HG03095 (cell line): ENCODE measurements around the gene BMP2K.

Source experiments
- ATAC-seq: cut with Tn5 transposase; IDR thresholded peaks from one replicate; pipeline ENCODE4 v1.9.1; 2021; ENCODE audit warnings: moderate library complexity; ENCODE audit not compliant: unreplicated experiment

Gene BMP2K

GRCh38 chr4:78776079-78776728, at the start of gene BMP2K:
BMP2K (plus strand) TSS chr4:78776350; CDS start chr4:78776544, 194 bp downstream.
- ATAC-seq = peak; percentile 77

- ATAC-seq = no peak
These were observed 49.6 kb upstream of the BMP2K start for GRCh38 chr4:78726546-78726945.

- ATAC-seq = no peak
These were observed 43.6 kb upstream of the BMP2K start for GRCh38 chr4:78732332-78733104.

- ATAC-seq = no peak
These were observed 41.5 kb upstream of the BMP2K start for GRCh38 chr4:78734441-78735162.

GRCh38 chr4:78735697-78736096, 40.5 kb upstream of the BMP2K start:
- ATAC-seq = peak; percentile 42

- peak; percentile 53 for ATAC-seq
These were observed 39.1 kb upstream of the BMP2K start for GRCh38 chr4:78737035-78737434.

GRCh38 chr4:78737973-78738372, 38.2 kb upstream of the BMP2K start:
- no peak for ATAC-seq

- no peak for ATAC-seq
These were observed 33.9 kb upstream of the BMP2K start for GRCh38 chr4:78742300-78742699.

- no peak for ATAC-seq
These were observed 28.7 kb upstream of the BMP2K start for GRCh38 chr4:78747475-78747922.

GRCh38 chr4:78748381-78748780, 27.8 kb upstream of the BMP2K start:
- ATAC-seq = no peak

- no peak for ATAC-seq
These were observed 26.7 kb upstream of the BMP2K start for GRCh38 chr4:78749258-78749971.

- ATAC-seq = peak; percentile 85
These were observed 26.0 kb upstream of the BMP2K start for GRCh38 chr4:78749972-78750727.

GRCh38 chr4:78753091-78753490, 23.1 kb upstream of the BMP2K start:
- ATAC-seq = no peak

- ATAC-seq = no peak
These were observed 21.3 kb upstream of the BMP2K start for GRCh38 chr4:78754872-78755271.

- no peak for ATAC-seq
These were observed 20.0 kb upstream of the BMP2K start for GRCh38 chr4:78756137-78756536.

- ATAC-seq = no peak
These were observed 19.4 kb upstream of the BMP2K start for GRCh38 chr4:78756776-78757175.

GRCh38 chr4:78757574-78757973, 18.6 kb upstream of the BMP2K start:
- no peak for ATAC-seq

- ATAC-seq = no peak
These were observed 18.1 kb upstream of the BMP2K start for GRCh38 chr4:78758085-78758484.

GRCh38 chr4:78762529-78762928, 13.6 kb upstream of the BMP2K start:
- ATAC-seq = no peak

GRCh38 chr4:78763251-78763650, 12.9 kb upstream of the BMP2K start:
- no peak for ATAC-seq
